ENCODE data around the gene POTEG.
"Not testable (repeated sequence)": the region's sequence is repeated elsewhere in the genome, so short reads cannot be mapped to it uniquely, and the experiment has no call there.

DNA sequence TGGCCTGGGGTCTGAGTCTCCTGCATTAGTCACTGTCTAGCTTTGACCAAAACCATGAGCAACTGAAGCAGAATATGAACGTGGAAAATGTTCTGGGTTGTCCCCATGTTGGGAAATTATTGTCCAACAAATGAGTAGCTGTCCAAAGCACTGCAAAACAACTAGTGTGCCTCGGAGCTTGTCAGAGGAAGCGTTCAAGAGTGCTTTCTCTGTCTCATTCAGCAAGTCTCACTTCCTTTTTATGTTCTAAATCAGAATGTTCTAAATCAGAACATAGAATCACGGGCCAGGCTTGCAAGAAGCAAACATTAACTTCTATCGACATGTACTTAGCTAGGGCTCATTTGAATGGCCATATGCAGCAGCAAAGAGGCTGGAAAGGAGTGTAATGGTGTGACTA is 5.1 kb upstream of the POTEG start:
- TF ChIP-seq CTCF, POLR2A (IDR thresholded peaks at IDR 0.05): not testable (repeated sequence)
